BJ (cell line): ENCODE measurements around the gene HDGFL3. TPM values are rescaled to one million over a fixed set of nuclear protein-coding genes. Genes with fewer than 3 reads are reported as not detected.

ENCODE experiments used
- CTCF ChIA-PET: fragments of 350-600 bp; formaldehyde crosslinking; extraction: SDS; loops from one replicate; lab custom pipeline; 2021; ENCODE audit warnings: antibody characterized with exemption, inconsistent platforms; lab: Yijun Ruan, JAX
- POLR2A ChIA-PET: fragments of 300-600 bp; sonication (Branson Sonifier 250); formaldehyde crosslinking; extraction: SDS; loops from one replicate; lab custom pipeline; 2021; ENCODE audit warnings: antibody characterized with exemption; lab: Charles Lee
- DNase-seq: peaks from one replicate; pipeline ENCODE4 v3.0.0-alpha.2; 2011; ENCODE audit warnings: low read depth
- H3K27me3 ChIP-seq: 2 replicates; pipeline ENCODE4 v1.6.0; 2011; ENCODE audit warnings: low read length; ENCODE audit not compliant: control insufficient read depth, insufficient read depth
- H3K36me3 ChIP-seq: 2 replicates; pipeline ENCODE4 v1.5.1; 2011; ENCODE audit warnings: low read length; ENCODE audit not compliant: control insufficient read depth, insufficient read depth
- H3K4me3 ChIP-seq: 2 replicates; pipeline ENCODE4 v1.5.1; 2011; ENCODE audit warnings: low read depth, mild to moderate bottlenecking, control low read depth, low read length
- polyA plus RNA-seq: library from polyadenylated mRNA; depleted of rRNA; stranded (reverse); fragments of >200 nt; gene quantifications from 2 replicates; pipeline ENCODE4 v1.2.3, GENCODE V29; 2011
- TF ChIP-seq, protein P1 (sequence below): IDR thresholded peaks from 2 replicates; pipeline ENCODE4 v1.5.1; 2011; ENCODE audit warnings: low read depth, mild to moderate bottlenecking, control low read depth, inconsistent platforms, low read length, moderate library complexity; ENCODE audit not compliant: insufficient read depth

HDGFL3 gene
- polyA plus RNA-seq, 1 experiment, result 5.7 TPM

DNA sequence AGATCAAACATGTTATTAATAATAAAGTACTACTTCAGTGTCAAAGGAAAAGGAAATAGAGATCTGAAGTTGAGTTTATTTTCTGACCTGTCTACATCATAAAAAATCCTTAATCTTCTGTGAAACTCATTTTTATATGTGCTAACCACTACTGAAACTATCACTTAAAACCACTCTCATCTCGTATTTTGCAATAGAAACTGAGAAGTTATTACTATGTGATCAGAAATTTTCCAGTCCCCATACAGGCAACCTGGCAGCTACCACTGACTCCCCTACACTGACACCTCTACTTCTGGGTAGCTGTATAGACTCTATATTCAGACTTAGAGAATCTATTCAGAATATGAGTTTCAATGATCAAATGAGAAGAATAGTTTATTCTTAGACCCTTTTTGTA lies 8.3 kb downstream of the HDGFL3 start:
- CTCF ChIA-PET, result no interaction called here
- Histone ChIP-seq H3K27me3 (no peaks in the 10 kb centered on the region), H3K36me3 (no peaks in the 10 kb centered on the region), H3K4me3 (no peak overlapping the region)
- TF ChIP-seq, protein P1, sequence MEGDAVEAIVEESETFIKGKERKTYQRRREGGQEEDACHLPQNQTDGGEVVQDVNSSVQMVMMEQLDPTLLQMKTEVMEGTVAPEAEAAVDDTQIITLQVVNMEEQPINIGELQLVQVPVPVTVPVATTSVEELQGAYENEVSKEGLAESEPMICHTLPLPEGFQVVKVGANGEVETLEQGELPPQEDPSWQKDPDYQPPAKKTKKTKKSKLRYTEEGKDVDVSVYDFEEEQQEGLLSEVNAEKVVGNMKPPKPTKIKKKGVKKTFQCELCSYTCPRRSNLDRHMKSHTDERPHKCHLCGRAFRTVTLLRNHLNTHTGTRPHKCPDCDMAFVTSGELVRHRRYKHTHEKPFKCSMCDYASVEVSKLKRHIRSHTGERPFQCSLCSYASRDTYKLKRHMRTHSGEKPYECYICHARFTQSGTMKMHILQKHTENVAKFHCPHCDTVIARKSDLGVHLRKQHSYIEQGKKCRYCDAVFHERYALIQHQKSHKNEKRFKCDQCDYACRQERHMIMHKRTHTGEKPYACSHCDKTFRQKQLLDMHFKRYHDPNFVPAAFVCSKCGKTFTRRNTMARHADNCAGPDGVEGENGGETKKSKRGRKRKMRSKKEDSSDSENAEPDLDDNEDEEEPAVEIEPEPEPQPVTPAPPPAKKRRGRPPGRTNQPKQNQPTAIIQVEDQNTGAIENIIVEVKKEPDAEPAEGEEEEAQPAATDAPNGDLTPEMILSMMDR, result no peak
- POLR2A ChIA-PET, result no interaction called here
- DNase-seq, result no peak

DNA sequence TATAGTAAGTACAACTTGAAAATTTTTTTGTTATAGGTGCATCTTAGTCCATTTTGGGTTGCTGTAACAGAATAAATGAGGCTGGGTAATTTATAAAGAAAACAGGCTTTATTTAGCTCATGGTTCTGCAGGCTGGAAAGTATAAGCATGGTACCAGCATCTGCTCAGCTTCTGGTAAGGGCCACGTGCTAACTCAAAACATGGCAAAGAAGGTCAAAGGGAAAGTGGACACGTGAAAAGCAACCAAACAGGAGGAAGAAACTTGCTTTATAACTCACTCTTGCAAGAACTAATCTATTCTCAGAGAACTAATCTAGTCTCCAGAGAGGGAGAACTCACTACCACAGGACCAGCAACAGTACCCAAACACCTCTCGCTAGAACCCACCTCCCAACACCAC lies 9.1 kb downstream of the HDGFL3 start:
- ChIA-PET CTCF (no interaction called here), POLR2A (no interaction called here)
- DNase-seq, result no peak
- H3K36me3 ChIP-seq, result no peaks in the 10 kb centered on the region
- H3K4me3 ChIP-seq, result no peak overlapping the region
- TF ChIP-seq, protein P1, result no peak
- H3K27me3 ChIP-seq, result no peaks in the 10 kb centered on the region

DNA sequence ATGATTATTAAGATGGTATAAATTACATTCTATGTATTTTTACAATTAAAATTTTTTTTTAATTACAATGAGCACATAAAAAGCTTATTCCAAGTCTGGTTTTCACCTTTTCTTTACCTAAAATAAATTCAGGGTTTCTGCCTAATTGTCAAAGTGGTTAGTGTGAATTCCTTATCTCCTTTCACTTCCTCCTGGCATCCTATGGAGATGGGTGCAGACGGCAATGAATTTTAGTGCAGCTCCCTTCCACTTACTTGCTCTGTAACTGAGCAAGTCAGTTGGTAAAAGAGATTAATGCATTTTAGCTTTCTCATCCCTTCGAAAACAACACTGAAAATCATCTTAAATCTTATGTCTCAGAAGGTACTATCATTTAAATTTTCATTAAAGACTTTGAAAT lies 13.1 kb downstream of the HDGFL3 start:
- no peaks in the 10 kb centered on the region for H3K36me3 ChIP-seq
- DNase-seq, result no peak
- no peak overlapping the region for H3K4me3 ChIP-seq
- no peaks in the 10 kb centered on the region for H3K27me3 ChIP-seq
- ChIA-PET POLR2A (no interaction called here), CTCF (no interaction called here)
- TF ChIP-seq, protein P1, result no peak

DNA sequence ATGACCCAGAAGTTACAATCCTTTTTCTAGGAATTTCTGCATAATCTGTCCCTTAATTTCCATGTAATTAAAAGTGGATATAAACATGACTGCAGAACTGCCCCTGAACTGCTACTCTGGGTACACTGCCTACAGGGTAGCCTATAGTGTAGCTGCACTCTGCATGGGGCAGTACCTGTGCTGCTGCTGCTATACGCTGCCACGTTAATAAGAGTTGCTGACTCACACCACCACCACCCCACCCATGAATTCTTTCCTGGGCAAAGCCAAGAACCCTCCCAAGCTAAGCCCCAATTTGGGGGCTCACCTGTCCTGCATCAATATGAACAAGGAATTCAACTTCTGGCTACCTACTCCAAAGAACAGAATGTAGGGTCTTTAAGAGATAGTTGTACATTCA lies 13.9 kb downstream of the HDGFL3 start:
- Histone ChIP-seq H3K27me3 (no peaks in the 10 kb centered on the region), H3K36me3 (no peaks in the 10 kb centered on the region), H3K4me3 (no peak overlapping the region)
- no peak for DNase-seq
- ChIA-PET CTCF (no interaction called here), POLR2A (no interaction called here)
- TF ChIP-seq, protein P1, result no peak

DNA sequence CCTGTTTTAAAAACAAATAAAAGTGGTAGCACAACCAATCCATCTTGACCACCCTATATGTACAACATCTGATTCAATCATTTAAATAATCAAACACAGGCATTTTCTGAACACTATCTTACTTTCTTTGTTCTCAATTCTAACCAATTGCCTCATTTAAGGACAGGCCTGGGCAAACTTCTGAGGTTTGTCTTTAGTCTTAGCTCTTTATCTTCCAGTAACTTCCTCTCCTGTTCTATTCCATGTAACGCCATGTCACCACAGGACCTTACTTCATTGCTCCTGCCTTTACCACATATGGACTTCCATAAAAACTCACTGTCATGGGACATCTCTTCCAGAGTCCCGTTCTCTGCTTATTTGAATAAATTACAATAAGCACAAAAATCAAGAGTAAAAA lies 14.9 kb downstream of the HDGFL3 start:
- ChIA-PET CTCF (interaction anchor here (0.6 kb wide), 1 partner anchor 233 kb away, joined by 3 read pairs; no protein-coding TSS in a partner anchor), POLR2A (no interaction called here)
- TF ChIP-seq, protein P1, result no peak
- no peak overlapping the region for H3K4me3 ChIP-seq
- no peaks in the 10 kb centered on the region for H3K36me3 ChIP-seq
- H3K27me3 ChIP-seq, result no peaks in the 10 kb centered on the region
- no peak for DNase-seq
